Measurements from ENCODE around the gene CDKN1C. TPM values are rescaled to one million over a fixed set of nuclear protein-coding genes. Genes with fewer than 3 reads are reported as not detected.

Gene CDKN1C
- total and polyA plus RNA-seq, 2 donors (not counting 1 experiment from before 2014, with no cell fraction given) = 8.6 to 31.5 TPM

- Histone ChIP-seq H3K27ac (ENCODE audit: insufficient read depth, low read length) (no peak overlapping the region), H3K4me3 (replicated peaks in 1 of 4; ENCODE audit: control extremely low read depth in 1 of 4, insufficient read depth in 1 of 4, low read depth in 3 of 4, low read length in 4 of 4) (no peak overlapping the region), H3K79me2 (ENCODE audit: control insufficient read depth, insufficient read depth, low read length) (no peaks in the 10 kb centered on the region), H3K9ac (ENCODE audit: insufficient read depth, low read length) (no peak overlapping the region), H2AFZ (ENCODE audit: low read length) (no peak overlapping the region), H3K27me3 (ENCODE audit: control insufficient read depth, insufficient read depth, low read length) (no peaks in the 10 kb centered on the region), H3K4me1 (ENCODE audit: control insufficient read depth, extremely low read depth, insufficient read depth, low read length) (no peaks in the 10 kb centered on the region), H4K20me1 (ENCODE audit: control insufficient read depth, extremely low read depth, insufficient read depth, low read length) (no peaks in the 10 kb centered on the region), H3K4me2 (ENCODE audit: extremely low read depth, insufficient read depth, low read length) (no peak overlapping the region), H3K36me3 (ENCODE audit: control insufficient read depth, insufficient read depth, low read length) (no peaks in the 10 kb centered on the region), H3K9me3 (ENCODE audit: control insufficient read depth, insufficient read depth, low read depth, low read length) (no peaks in the 10 kb centered on the region)
- TF ChIP-seq EZH2 (IDR thresholded peaks at IDR 0.05; ENCODE audit: low read length, missing control alignments) (no peak), CTCF (conservative IDR thresholded peaks at IDR 0.05 in 1 of 2, IDR thresholded peaks at IDR 0.05 in 1 of 2; ENCODE audit: low read depth in 1 of 2, low read length in 2 of 2) (no peak)
- peak in 1 of 2 donors; percentile 36 for DNase-seq (ENCODE audit: low read depth in 2 of 2)
These were observed 41.3 kb downstream of the CDKN1C start for GRCh38 chr11:2844116-2844842.

GRCh38 chr11:2843551-2843950 is 42.0 kb downstream of the CDKN1C start:
- no peaks in the 10 kb centered on the region for H4K20me1 ChIP-seq (ENCODE audit: control insufficient read depth, extremely low read depth, insufficient read depth, low read length)
- DNase-seq (ENCODE audit: low read depth in 2 of 2) = no peak
- no peaks in the 10 kb centered on the region for H3K27me3 ChIP-seq (ENCODE audit: control insufficient read depth, insufficient read depth, low read length)
- H3K27ac ChIP-seq (ENCODE audit: insufficient read depth, low read length) = no peak overlapping the region
- H3K36me3 ChIP-seq (ENCODE audit: control insufficient read depth, insufficient read depth, low read length) = no peaks in the 10 kb centered on the region
- no peak overlapping the region for H3K4me3 ChIP-seq (replicated peaks in 1 of 4; ENCODE audit: control extremely low read depth in 1 of 4, insufficient read depth in 1 of 4, low read depth in 3 of 4, low read length in 4 of 4)
- H2AFZ ChIP-seq (ENCODE audit: low read length) = no peak overlapping the region
- H3K9ac ChIP-seq (ENCODE audit: insufficient read depth, low read length) = no peak overlapping the region
- no peak overlapping the region for H3K4me2 ChIP-seq (ENCODE audit: extremely low read depth, insufficient read depth, low read length)
- TF ChIP-seq CTCF (conservative IDR thresholded peaks at IDR 0.05 in 1 of 2, IDR thresholded peaks at IDR 0.05 in 1 of 2; ENCODE audit: low read depth in 1 of 2, low read length in 2 of 2) (no peak), EZH2 (IDR thresholded peaks at IDR 0.05; ENCODE audit: low read length, missing control alignments) (no peak)
- no peaks in the 10 kb centered on the region for H3K4me1 ChIP-seq (ENCODE audit: control insufficient read depth, extremely low read depth, insufficient read depth, low read length)
- no peaks in the 10 kb centered on the region for H3K9me3 ChIP-seq (ENCODE audit: control insufficient read depth, insufficient read depth, low read depth, low read length)
- no peaks in the 10 kb centered on the region for H3K79me2 ChIP-seq (ENCODE audit: control insufficient read depth, insufficient read depth, low read length)

- Histone ChIP-seq H3K4me1 (ENCODE audit: control insufficient read depth, extremely low read depth, insufficient read depth, low read length) (no peaks in the 10 kb centered on the region), H4K20me1 (ENCODE audit: control insufficient read depth, extremely low read depth, insufficient read depth, low read length) (no peaks in the 10 kb centered on the region), H3K27ac (ENCODE audit: insufficient read depth, low read length) (no peak overlapping the region), H3K4me2 (ENCODE audit: extremely low read depth, insufficient read depth, low read length) (no peak overlapping the region), H3K36me3 (ENCODE audit: control insufficient read depth, insufficient read depth, low read length) (no peaks in the 10 kb centered on the region), H3K9me3 (ENCODE audit: control insufficient read depth, insufficient read depth, low read depth, low read length) (no peaks in the 10 kb centered on the region), H3K27me3 (ENCODE audit: control insufficient read depth, insufficient read depth, low read length) (no peaks in the 10 kb centered on the region), H3K4me3 (replicated peaks in 1 of 4; ENCODE audit: control extremely low read depth in 1 of 4, insufficient read depth in 1 of 4, low read depth in 3 of 4, low read length in 4 of 4) (no peak overlapping the region), H2AFZ (ENCODE audit: low read length) (no peak overlapping the region), H3K79me2 (ENCODE audit: control insufficient read depth, insufficient read depth, low read length) (no peaks in the 10 kb centered on the region), H3K9ac (ENCODE audit: insufficient read depth, low read length) (no peak overlapping the region)
- no peak for TF ChIP-seq EZH2 (IDR thresholded peaks at IDR 0.05; ENCODE audit: low read length, missing control alignments)
- no peak for TF ChIP-seq CTCF (conservative IDR thresholded peaks at IDR 0.05 in 1 of 2, IDR thresholded peaks at IDR 0.05 in 1 of 2; ENCODE audit: low read depth in 1 of 2, low read length in 2 of 2)
- no peak for DNase-seq (ENCODE audit: low read depth in 2 of 2)
These were observed 42.7 kb downstream of the CDKN1C start for GRCh38 chr11:2842876-2843275.

Data from fibroblast of lung (primary cell).